ENCODE results near the gene SHISA5. TPM values are rescaled to one million over a fixed set of nuclear protein-coding genes. Genes with fewer than 3 reads are reported as not detected.

The SHISA5 gene
- total and polyA plus RNA-seq, 2 experiments from 2014 or later: 86.0 to 92.3 TPM

DNA sequence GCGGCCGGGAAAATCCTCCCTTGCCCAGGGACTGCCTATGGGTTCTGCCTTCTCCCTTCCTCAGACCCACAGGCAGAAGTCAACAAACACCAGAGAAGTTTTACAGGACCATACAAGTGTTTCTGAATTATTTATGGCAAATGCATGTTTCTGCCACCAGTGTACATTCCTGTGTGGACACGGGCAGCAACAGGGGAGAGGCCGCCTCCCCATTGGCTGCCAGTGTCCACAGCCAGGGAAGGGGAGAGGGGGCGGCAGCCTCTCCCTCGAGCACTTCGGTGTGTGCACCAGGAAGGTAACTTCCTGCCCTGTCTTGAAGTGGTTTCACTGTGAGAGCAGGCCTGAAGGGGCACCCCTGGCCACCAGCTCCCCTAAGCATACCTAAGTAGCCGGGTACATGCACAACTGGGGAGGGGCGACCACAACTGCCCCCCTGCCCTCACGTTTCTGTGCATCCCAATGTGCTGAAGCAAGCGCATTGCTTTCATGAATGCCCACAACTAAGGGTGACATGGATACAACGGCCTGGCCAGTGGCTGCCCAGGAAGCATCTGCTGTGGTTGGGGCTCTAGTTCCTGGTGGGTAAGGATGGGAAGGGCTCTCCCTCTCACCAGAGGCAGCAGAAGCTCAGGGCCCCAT lies 14.8 kb upstream of the SHISA5 start:
- H3K27ac ChIP-seq: no peak overlapping the region
- H3K9me3 ChIP-seq (ENCODE audit: low read depth): no peaks in the 10 kb centered on the region
- H3K4me1 ChIP-seq (ENCODE audit: low read depth): no peaks in the 10 kb centered on the region
- TF ChIP-seq, protein P1, sequence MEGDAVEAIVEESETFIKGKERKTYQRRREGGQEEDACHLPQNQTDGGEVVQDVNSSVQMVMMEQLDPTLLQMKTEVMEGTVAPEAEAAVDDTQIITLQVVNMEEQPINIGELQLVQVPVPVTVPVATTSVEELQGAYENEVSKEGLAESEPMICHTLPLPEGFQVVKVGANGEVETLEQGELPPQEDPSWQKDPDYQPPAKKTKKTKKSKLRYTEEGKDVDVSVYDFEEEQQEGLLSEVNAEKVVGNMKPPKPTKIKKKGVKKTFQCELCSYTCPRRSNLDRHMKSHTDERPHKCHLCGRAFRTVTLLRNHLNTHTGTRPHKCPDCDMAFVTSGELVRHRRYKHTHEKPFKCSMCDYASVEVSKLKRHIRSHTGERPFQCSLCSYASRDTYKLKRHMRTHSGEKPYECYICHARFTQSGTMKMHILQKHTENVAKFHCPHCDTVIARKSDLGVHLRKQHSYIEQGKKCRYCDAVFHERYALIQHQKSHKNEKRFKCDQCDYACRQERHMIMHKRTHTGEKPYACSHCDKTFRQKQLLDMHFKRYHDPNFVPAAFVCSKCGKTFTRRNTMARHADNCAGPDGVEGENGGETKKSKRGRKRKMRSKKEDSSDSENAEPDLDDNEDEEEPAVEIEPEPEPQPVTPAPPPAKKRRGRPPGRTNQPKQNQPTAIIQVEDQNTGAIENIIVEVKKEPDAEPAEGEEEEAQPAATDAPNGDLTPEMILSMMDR (IDR thresholded peaks at IDR 0.05; ENCODE audit: low read depth, low read length): no peak
- no peak for DNase-seq (ENCODE audit: low read depth in 1 of 2, low spot score in 1 of 2)
- no peak overlapping the region for H3K4me3 ChIP-seq
- no peaks in the 10 kb centered on the region for H3K27me3 ChIP-seq
- H3K36me3 ChIP-seq: peaks cover 42% of the 10 kb centered on the region

DNA sequence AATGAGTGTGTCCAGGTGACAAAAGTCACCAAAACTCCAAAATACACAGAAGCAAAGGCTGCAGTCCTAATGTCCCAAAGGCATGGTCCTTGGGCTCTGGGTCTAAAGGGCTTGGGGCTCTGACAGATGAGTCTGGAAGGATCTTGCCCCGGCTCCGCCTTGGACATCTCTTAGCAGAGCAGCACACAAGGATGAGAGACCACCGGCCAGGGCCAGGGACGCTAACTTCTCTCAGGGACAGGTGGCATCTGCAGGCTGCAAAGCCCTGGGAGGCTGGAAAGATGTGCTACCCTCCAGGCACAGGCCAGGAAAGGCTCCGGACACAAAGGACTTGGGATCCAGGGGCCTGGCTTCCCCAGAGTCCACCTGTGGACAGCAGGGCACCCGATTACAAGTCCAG lies 14.1 kb upstream of the SHISA5 start:
- TF ChIP-seq, protein P1 (IDR thresholded peaks at IDR 0.05; ENCODE audit: low read depth, low read length): no peak

DNA sequence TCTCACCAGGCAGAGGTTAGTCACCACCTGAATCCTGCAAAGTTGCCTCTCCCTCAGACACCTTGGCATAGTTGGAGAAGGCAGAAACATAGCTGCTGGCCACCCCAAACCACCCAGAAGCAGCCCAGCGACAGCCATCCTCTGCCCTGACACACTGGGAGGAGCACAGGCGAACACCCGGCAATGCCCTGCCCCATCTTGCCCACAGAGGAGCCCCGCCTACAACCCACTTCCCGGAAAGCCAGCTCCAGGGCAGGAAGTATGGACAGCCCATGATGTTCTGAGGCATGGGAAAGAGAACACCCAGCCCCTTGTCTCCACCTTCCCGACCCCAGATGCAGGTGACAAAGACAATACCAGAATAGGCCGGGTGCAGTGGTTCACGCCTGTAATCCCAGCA lies 12.6 kb upstream of the SHISA5 start:
- Histone ChIP-seq H3K27me3 (no peaks in the 10 kb centered on the region), H3K4me1 (ENCODE audit: low read depth) (no peaks in the 10 kb centered on the region), H3K36me3 (peaks cover 26% of the 10 kb centered on the region), H3K4me3 (no peak overlapping the region), H3K27ac (no peak overlapping the region), H3K9me3 (ENCODE audit: low read depth) (no peaks in the 10 kb centered on the region)
- DNase-seq (ENCODE audit: low read depth in 1 of 2, low spot score in 1 of 2): no peak
- TF ChIP-seq, protein P1 (IDR thresholded peaks at IDR 0.05; ENCODE audit: low read depth, low read length): no peak

More for the DNA sequence above, 14.1 kb upstream of the SHISA5 start:
- Histone ChIP-seq H3K36me3 (peaks cover 35% of the 10 kb centered on the region), H3K9me3 (ENCODE audit: low read depth) (no peaks in the 10 kb centered on the region), H3K4me3 (no peak overlapping the region), H3K4me1 (ENCODE audit: low read depth) (no peaks in the 10 kb centered on the region), H3K27ac (peak overlapping the region; percentile 9), H3K27me3 (no peaks in the 10 kb centered on the region)
- no peak for DNase-seq (ENCODE audit: low read depth in 1 of 2, low spot score in 1 of 2)

DNA sequence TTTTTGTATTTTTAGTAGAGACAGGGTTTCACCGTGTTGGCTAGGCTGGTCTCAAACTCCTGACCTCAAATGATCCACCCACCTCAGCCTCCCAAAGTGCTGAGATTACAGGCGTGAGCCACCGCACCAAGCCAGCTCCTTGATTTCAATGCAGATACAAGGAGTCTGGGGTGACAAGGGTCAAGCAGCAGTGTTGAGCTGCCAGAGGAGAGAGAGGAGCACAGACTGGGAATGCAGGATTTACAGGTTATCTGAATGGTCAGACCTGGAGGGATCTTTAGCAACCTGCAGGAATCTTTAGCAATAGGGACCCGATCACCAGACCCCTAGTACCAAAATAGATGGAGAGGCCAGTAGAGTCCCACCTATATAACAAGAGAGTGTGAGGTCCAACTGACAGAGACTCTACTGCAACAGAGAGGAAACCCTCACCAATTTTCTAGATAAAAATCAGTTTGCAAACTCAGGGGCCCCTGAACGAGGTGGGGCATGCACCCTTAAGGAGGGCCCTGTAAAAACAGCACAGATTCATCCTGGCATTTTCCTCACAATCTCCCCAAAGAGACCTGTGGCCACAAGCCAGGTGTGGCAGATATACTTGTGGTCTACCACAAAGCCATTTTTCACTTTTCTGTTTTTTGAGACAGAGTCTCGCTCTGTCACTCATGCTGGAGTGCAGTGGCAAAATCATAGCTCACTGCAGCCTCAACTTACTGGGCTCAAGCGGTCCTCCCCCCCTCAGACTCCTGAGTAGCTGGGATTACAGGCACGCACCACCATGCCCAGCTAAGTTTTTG lies 10.7 kb upstream of the SHISA5 start:
- no peaks in the 10 kb centered on the region for H3K9me3 ChIP-seq (ENCODE audit: low read depth)

DNA sequence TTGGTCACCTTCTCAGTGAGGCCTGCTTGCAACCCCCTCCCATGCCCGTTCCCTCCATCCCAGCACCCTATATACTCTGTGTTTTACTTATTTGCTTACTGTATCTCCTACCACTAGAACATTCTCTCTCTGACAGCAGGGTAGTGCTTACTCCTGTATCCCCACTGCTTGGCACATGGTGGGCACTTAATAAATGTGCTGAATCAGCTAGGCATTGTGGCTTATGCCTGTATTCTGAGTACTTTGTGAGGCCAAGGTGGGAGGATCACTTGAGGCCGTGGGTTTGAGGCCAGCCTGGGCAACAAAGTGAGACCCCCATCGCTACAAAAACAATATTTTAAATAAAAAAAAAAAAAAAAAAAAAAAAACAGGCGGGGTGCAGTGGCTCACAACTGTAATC lies 7.6 kb upstream of the SHISA5 start:
- Histone ChIP-seq H3K4me1 (ENCODE audit: low read depth) (no peaks in the 10 kb centered on the region), H3K36me3 (peaks cover 3% of the 10 kb centered on the region), H3K27ac (no peak overlapping the region), H3K4me3 (no peak overlapping the region), H3K9me3 (ENCODE audit: low read depth) (no peaks in the 10 kb centered on the region), H3K27me3 (no peaks in the 10 kb centered on the region)
- TF ChIP-seq, protein P1 (IDR thresholded peaks at IDR 0.05; ENCODE audit: low read depth, low read length): no peak
- DNase-seq (ENCODE audit: low read depth in 1 of 2, low spot score in 1 of 2): no peak

More for the DNA sequence above, 10.7 kb upstream of the SHISA5 start:
- H3K36me3 ChIP-seq: peaks cover 16% of the 10 kb centered on the region
- no peaks in the 10 kb centered on the region for H3K4me1 ChIP-seq (ENCODE audit: low read depth)
- H3K4me3 ChIP-seq: no peak overlapping the region
- no peak for DNase-seq (ENCODE audit: low read depth in 1 of 2, low spot score in 1 of 2)
- no peaks in the 10 kb centered on the region for H3K27me3 ChIP-seq
- no peak overlapping the region for H3K27ac ChIP-seq
- TF ChIP-seq, protein P1 (IDR thresholded peaks at IDR 0.05; ENCODE audit: low read depth, low read length): no peak
